Pancreas (tissue), 10 donors: ENCODE measurements around the gene UGT1A9. TPM values are rescaled to one million over a fixed set of nuclear protein-coding genes. Genes with fewer than 3 reads are reported as not detected.

ENCODE experiments used
- ATAC-seq, 4 donors: fragments of 200-7000 bp; cut with Tn5 transposase; one replicate each; pipeline versions ENCODE4 v1.8.0 to v1.9.1; 2020; ENCODE audit warnings: mild to moderate bottlenecking in 4 of 4, moderate library complexity in 4 of 4
- DNase-seq, 6 donors: peaks; one replicate each; pipeline ENCODE4 v3.0.0-alpha.2; 2020
- FAIRE-seq: peaks from 2 replicates; lab custom pipeline; 2012; peaks lifted over from hg19 to GRCh38; lab: Jason Lieb, UNC
- H3K27ac ChIP-seq, 4 donors: fragments of 200-600 bp; sonication (generic); 1 replicate in 3 of 4; 2 replicates in 1 of 4; pipeline versions ENCODE4 v1.5.0 to v1.8.0; 2020
- H3K27me3 ChIP-seq, 4 donors: fragments of 200-600 bp; one replicate each; pipeline ENCODE4 v1.8.0; 2021
- H3K36me3 ChIP-seq, 3 donors: fragments of 200-600 bp; sonication (generic) in 1 of 3; one replicate each; pipeline versions ENCODE4 v1.5.0 to v1.8.0; 2020 to 2021
- H3K4me1 ChIP-seq, 3 donors: fragments of 200-600 bp; one replicate each; pipeline ENCODE4 v1.8.0; 2021
- H3K4me3 ChIP-seq, 4 donors: fragments of 200-600 bp; sonication (generic) in 2 of 4; one replicate each; pipeline versions ENCODE4 v1.5.0 to v1.8.0; 2020 to 2021
- H3K9me3 ChIP-seq, 4 donors: fragments of 200-600 bp; one replicate each; pipeline ENCODE4 v1.8.0; 2021
- CTCF ChIP-seq, 4 donors: fragments of 200-600 bp; sonication (generic) in 3 of 4; IDR thresholded peaks; one replicate each; pipeline versions ENCODE4 v1.5.0 to v1.8.0; 2021; ENCODE audit warnings: antibody characterized with exemption in 4 of 4
- WGBS, 2 donors: extraction: QIAGEN DNeasy Blood & Tissue Kit; methylation state at CpG; one replicate each; pipeline ENCODE4 v1.1.7; 2013; 5-methylcytosine and 5-hydroxymethylcytosine counted together
- intact Hi-C, 3 donors: fragments of 100-400 bp; cut with DNase I; formaldehyde crosslinking; loops; one replicate each; pipeline versions ENCODE4 v1.11.1 to v1.14.2; 2022
- polyA plus RNA-seq, 2 donors: library from polyadenylated mRNA; stranded (reverse); fragments of 200-250 nt; gene quantifications; one replicate each; pipeline ENCODE4 v1.2.3, GENCODE V29; 2013
- total RNA-seq, 6 donors: library from RNA; stranded (reverse); fragmentation: NEBNext Ultra II Directional in 4 of 6; extraction: Animal tissue kit (Norgen Biotek cat#: 25700) in 4 of 6; gene quantifications; one replicate each; pipeline versions ENCODE4 v1.2.1 to v1.2.4, GENCODE V29; 2021 to 2023
- donor health status: healthy with polysubstance abuse.
- donor health status: DM: no; HTN: no; CAD: no; lungs with moderate emphysema.
- donor health status: DM: no; HTN: no; CAD: no.
- donor health status: control.
- donor health status: control.
- donor health status: Bipolar disorder and iron deficiency.
- donor health status: DM: yes; HTN: yes; CAD: no.
- donor health status: DM: no; HTN: no; CAD: no.
- donor health status: DM: no; HTN: no; CAD: no.
- donor health status: DM: yes; HTN: yes; CAD: no.

The UGT1A9 gene
- total and polyA plus RNA-seq, 8 donors: 0.09 TPM; not detected in 7

- no peaks in the 10 kb centered on the region for H3K36me3 ChIP-seq
- no peak overlapping the region for H3K4me3 ChIP-seq
- no peak for TF ChIP-seq CTCF (IDR thresholded peaks at IDR 0.05)
- DNase-seq: peak in 2 of 6 donors; percentile 6
- no peak for FAIRE-seq
- WGBS, 2 donors: 57 to 60% methylated on average over 2 of the region's 2 CpGs
- intact Hi-C loops: no loop called here
- H3K4me1 ChIP-seq: no peaks in the 10 kb centered on the region
- no peak overlapping the region for H3K27ac ChIP-seq
- H3K9me3 ChIP-seq: no peaks in the 10 kb centered on the region
- ATAC-seq: no peak
- no peaks in the 10 kb centered on the region for H3K27me3 ChIP-seq
Measured at GRCh38 chr2:233816334-233816733, 144.6 kb downstream of the UGT1A9 start.

GRCh38 chr2:233816771-233817170 is 145.1 kb downstream of the UGT1A9 start:
- peak in 3 of 6 donors; percentile 3 to 19 (median 11) for DNase-seq
- Histone ChIP-seq H3K27ac (no peak overlapping the region), H3K27me3 (no peaks in the 10 kb centered on the region), H3K4me1 (no peaks in the 10 kb centered on the region), H3K9me3 (no peaks in the 10 kb centered on the region), H3K36me3 (no peaks in the 10 kb centered on the region), H3K4me3 (no peak overlapping the region)
- intact Hi-C loops: no loop called here
- no peak for FAIRE-seq
- no peak for ATAC-seq
- TF ChIP-seq CTCF (IDR thresholded peaks at IDR 0.05): no peak
- WGBS, 2 donors: 84 to 86% methylated on average over 4 of the region's 4 CpGs

GRCh38 chr2:233817361-233817911 is 145.7 kb downstream of the UGT1A9 start:
- Histone ChIP-seq H3K27ac (no peak overlapping the region), H3K4me1 (no peaks in the 10 kb centered on the region), H3K27me3 (no peaks in the 10 kb centered on the region), H3K36me3 (no peaks in the 10 kb centered on the region), H3K4me3 (no peak overlapping the region), H3K9me3 (no peaks in the 10 kb centered on the region)
- no peak for FAIRE-seq
- 75 to 83% methylated on average over 3 of the region's 3 CpGs for WGBS, 2 donors
- ATAC-seq: no peak
- TF ChIP-seq CTCF (IDR thresholded peaks at IDR 0.05): no peak
- DNase-seq: peak in 3 of 6 donors; percentile 4 to 17 (median 8)
- intact Hi-C loops: no loop called here

- FAIRE-seq: no peak
- peak in 3 of 6 donors; percentile 10 to 34 (median 21) for DNase-seq
- Histone ChIP-seq H3K27me3 (no peaks in the 10 kb centered on the region), H3K36me3 (no peaks in the 10 kb centered on the region), H3K4me3 (no peak overlapping the region), H3K27ac (no peak overlapping the region), H3K9me3 (no peaks in the 10 kb centered on the region), H3K4me1 (no peaks in the 10 kb centered on the region)
- WGBS, 2 donors: 80 to 87% methylated on average over 11 of the region's 11 CpGs
- TF ChIP-seq CTCF (IDR thresholded peaks at IDR 0.05): no peak
- no peak for ATAC-seq
- intact Hi-C loops: no loop called here
Measured at GRCh38 chr2:233817995-233818638, 146.4 kb downstream of the UGT1A9 start.
